Neural cell (in vitro differentiated cells): Measurements from ENCODE around the gene LRGUK. TPM values are rescaled to one million over a fixed set of nuclear protein-coding genes. Genes with fewer than 3 reads are reported as not detected.
A peak's percentile ranks its signal among the peaks of the same experiment; 100 is the strongest.

Source experiments
- H2AFZ ChIP-seq: fragments of 200-600, 300-800 bp; sonication (generic), shearing (Covaris generic); 2 replicates; pipeline ENCODE4 v1.6.0; 2014; ENCODE audit warnings: low read depth, mild to moderate bottlenecking, antibody characterized with exemption, low read length, moderate library complexity
- H3F3A ChIP-seq: fragments of 200-600 bp; shearing (Covaris generic); 2 replicates; pipeline ENCODE4 v1.6.1; 2016; ENCODE audit warnings: mild to moderate bottlenecking, moderate library complexity, mixed read lengths, antibody characterized with exemption, low read length; ENCODE audit not compliant: insufficient read depth, poor library complexity, severe bottlenecking
- H3K27ac ChIP-seq: fragments of 200-600, 300-800 bp; sonication (generic), shearing (Covaris generic); 2 replicates; pipeline ENCODE4 v1.5.1; 2014; ENCODE audit warnings: mild to moderate bottlenecking, low read length, moderate library complexity
- H3K27me3 ChIP-seq: fragments of 300-800, 200-600 bp; sonication (generic), shearing (Covaris generic); 2 replicates; pipeline ENCODE4 v1.6.0; 2014; ENCODE audit warnings: mild to moderate bottlenecking, low read depth, low read length, moderate library complexity; ENCODE audit not compliant: insufficient read depth
- H3K36me3 ChIP-seq: fragments of 300-800, 200-600 bp; sonication (generic), shearing (Covaris generic); 2 replicates; pipeline ENCODE4 v1.5.1; 2014; ENCODE audit warnings: mild to moderate bottlenecking, antibody characterized with exemption, low read length, moderate library complexity; ENCODE audit not compliant: insufficient read depth
- H3K4me2 ChIP-seq: fragments of 300-800, 200-600 bp; sonication (generic), shearing (Covaris generic); 2 replicates; pipeline ENCODE4 v1.6.0; 2014; ENCODE audit warnings: mild to moderate bottlenecking, low read length
- H3K4me3 ChIP-seq: fragments of 300-800, 200-600 bp; sonication (generic), shearing (Covaris generic); 2 replicates; pipeline ENCODE4 v1.5.1; 2014; ENCODE audit warnings: mild to moderate bottlenecking, low read length, moderate library complexity
- H3K79me2 ChIP-seq: fragments of 200-600 bp; shearing (Covaris generic); replicated peaks from 2 replicates; pipeline ENCODE4 v1.6.0; 2014; ENCODE audit warnings: mild to moderate bottlenecking, low read length, moderate library complexity; ENCODE audit not compliant: insufficient read depth
- H3K9ac ChIP-seq: fragments of 300-800, 200-600 bp; sonication (generic), shearing (Covaris generic); 2 replicates; pipeline ENCODE4 v1.6.1; 2016; ENCODE audit warnings: mild to moderate bottlenecking, low read length, mixed read lengths
- H3K9me2 ChIP-seq: fragments of 200-600 bp; shearing (Covaris generic); 2 replicates; pipeline ENCODE4 v1.6.1; 2016; ENCODE audit warnings: mild to moderate bottlenecking, low read length, mixed read lengths; ENCODE audit not compliant: insufficient read depth
- H3K9me3 ChIP-seq: fragments of 200-600, 300-800 bp; sonication (generic), shearing (Covaris generic); 2 replicates; pipeline ENCODE4 v1.6.1; 2016; ENCODE audit warnings: mild to moderate bottlenecking, mixed run types, low read length, moderate library complexity, mixed read lengths
- H4K20me1 ChIP-seq: fragments of 200-600 bp; shearing (Covaris generic); 2 replicates; pipeline ENCODE4 v1.6.1; 2016; ENCODE audit warnings: mild to moderate bottlenecking, mixed run types; ENCODE audit not compliant: insufficient read depth
- CTCF ChIP-seq: fragments of 450-650 bp; IDR thresholded peaks from 2 replicates; pipeline ENCODE4 v1.5.1; 2014; ENCODE audit warnings: antibody characterized with exemption, mild to moderate bottlenecking, moderate library complexity; ENCODE audit not compliant: poor library complexity, severe bottlenecking
- EP300 ChIP-seq: fragments of 450-650 bp; conservative IDR thresholded peaks from 2 replicates; pipeline ENCODE4 v1.6.1; 2014; ENCODE audit warnings: antibody characterized with exemption, mild to moderate bottlenecking, moderate library complexity; ENCODE audit not compliant: poor library complexity, severe bottlenecking
- EZH2 ChIP-seq: fragments of 200-600, 300-800 bp; shearing (Covaris generic), sonication (generic); IDR thresholded peaks from 2 replicates; pipeline ENCODE4 v1.6.1; 2014; ENCODE audit warnings: antibody characterized with exemption, low read length, borderline replicate concordance, mild to moderate bottlenecking; ENCODE audit not compliant: insufficient read depth, poor library complexity, severe bottlenecking
- MXI1 ChIP-seq: fragments of 450-650 bp; conservative IDR thresholded peaks from 2 replicates; pipeline ENCODE4 v1.6.1; 2014; ENCODE audit warnings: antibody characterized with exemption, mild to moderate bottlenecking; ENCODE audit not compliant: poor library complexity, severe bottlenecking
- POLR2AphosphoS5 ChIP-seq: IDR thresholded peaks from 2 replicates; pipeline ENCODE4 v1.6.1; 2012
- RAD21 ChIP-seq: fragments of 450-650 bp; conservative IDR thresholded peaks from 2 replicates; pipeline ENCODE4 v1.6.1; 2014; ENCODE audit warnings: antibody characterized with exemption, mild to moderate bottlenecking, moderate library complexity
- SMC3 ChIP-seq: fragments of 450-650 bp; conservative IDR thresholded peaks from 2 replicates; pipeline ENCODE4 v1.6.1; 2014; ENCODE audit warnings: antibody characterized with exemption, mild to moderate bottlenecking, moderate library complexity; ENCODE audit not compliant: poor library complexity
- TAF1 ChIP-seq: IDR thresholded peaks from 2 replicates; pipeline ENCODE4 v1.6.1; 2012; ENCODE audit warnings: low read depth
- polyA plus RNA-seq: library from polyadenylated mRNA; depleted of rRNA; stranded (reverse); fragments of >200 nt; gene quantifications from 2 replicates; pipeline ENCODE4 v1.2.3, GENCODE V29; 2014
- TF ChIP-seq, protein P1 (sequence below): IDR thresholded peaks from 2 replicates; pipeline ENCODE4 v1.6.1; 2012; ENCODE audit warnings: borderline replicate concordance

The LRGUK gene
- polyA plus RNA-seq, 1 donor from 2014 or later = 4.9 TPM

GRCh38 chr7:134126146-134126545 lies 994 bp upstream of the LRGUK start:
- Histone ChIP-seq H3K4me2 (peak overlapping the region; percentile 72), H4K20me1 (no peaks in the 10 kb centered on the region), H3K9me2 (no peaks in the 10 kb centered on the region), H3K27me3 (no peaks in the 10 kb centered on the region), H3K36me3 (no peaks in the 10 kb centered on the region), H3K27ac (peak overlapping the region; percentile 92), H3K9me3 (no peaks in the 10 kb centered on the region), H3K4me3 (peak overlapping the region; percentile 89), H2AFZ (peak overlapping the region; percentile 21), H3K79me2 (no peaks in the 10 kb centered on the region), H3F3A (peaks cover 7% of the 10 kb centered on the region), H3K9ac (peak overlapping the region; percentile 66)
- TF ChIP-seq, protein P1, sequence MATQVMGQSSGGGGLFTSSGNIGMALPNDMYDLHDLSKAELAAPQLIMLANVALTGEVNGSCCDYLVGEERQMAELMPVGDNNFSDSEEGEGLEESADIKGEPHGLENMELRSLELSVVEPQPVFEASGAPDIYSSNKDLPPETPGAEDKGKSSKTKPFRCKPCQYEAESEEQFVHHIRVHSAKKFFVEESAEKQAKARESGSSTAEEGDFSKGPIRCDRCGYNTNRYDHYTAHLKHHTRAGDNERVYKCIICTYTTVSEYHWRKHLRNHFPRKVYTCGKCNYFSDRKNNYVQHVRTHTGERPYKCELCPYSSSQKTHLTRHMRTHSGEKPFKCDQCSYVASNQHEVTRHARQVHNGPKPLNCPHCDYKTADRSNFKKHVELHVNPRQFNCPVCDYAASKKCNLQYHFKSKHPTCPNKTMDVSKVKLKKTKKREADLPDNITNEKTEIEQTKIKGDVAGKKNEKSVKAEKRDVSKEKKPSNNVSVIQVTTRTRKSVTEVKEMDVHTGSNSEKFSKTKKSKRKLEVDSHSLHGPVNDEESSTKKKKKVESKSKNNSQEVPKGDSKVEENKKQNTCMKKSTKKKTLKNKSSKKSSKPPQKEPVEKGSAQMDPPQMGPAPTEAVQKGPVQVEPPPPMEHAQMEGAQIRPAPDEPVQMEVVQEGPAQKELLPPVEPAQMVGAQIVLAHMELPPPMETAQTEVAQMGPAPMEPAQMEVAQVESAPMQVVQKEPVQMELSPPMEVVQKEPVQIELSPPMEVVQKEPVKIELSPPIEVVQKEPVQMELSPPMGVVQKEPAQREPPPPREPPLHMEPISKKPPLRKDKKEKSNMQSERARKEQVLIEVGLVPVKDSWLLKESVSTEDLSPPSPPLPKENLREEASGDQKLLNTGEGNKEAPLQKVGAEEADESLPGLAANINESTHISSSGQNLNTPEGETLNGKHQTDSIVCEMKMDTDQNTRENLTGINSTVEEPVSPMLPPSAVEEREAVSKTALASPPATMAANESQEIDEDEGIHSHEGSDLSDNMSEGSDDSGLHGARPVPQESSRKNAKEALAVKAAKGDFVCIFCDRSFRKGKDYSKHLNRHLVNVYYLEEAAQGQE = no peak
- TF ChIP-seq MXI1 = no peak
- TF ChIP-seq TAF1 = no peak
- TF ChIP-seq EP300 = peak; percentile 82
- TF ChIP-seq CTCF = no peak
- peak; percentile 42 for TF ChIP-seq POLR2AphosphoS5
- no peak for TF ChIP-seq RAD21
- TF ChIP-seq EZH2 = no peak
- no peak for TF ChIP-seq SMC3

- H3K9me2 ChIP-seq = no peaks in the 10 kb centered on the region
- H4K20me1 ChIP-seq = no peaks in the 10 kb centered on the region
- peak overlapping the region; percentile 89 for H3K4me3 ChIP-seq
- H3K27me3 ChIP-seq = no peaks in the 10 kb centered on the region
- no peaks in the 10 kb centered on the region for H3K79me2 ChIP-seq
- peak overlapping the region; percentile 72 for H3K4me2 ChIP-seq
- no peaks in the 10 kb centered on the region for H3K36me3 ChIP-seq
- H3K9ac ChIP-seq = peak overlapping the region; percentile 66
- peaks cover 7% of the 10 kb centered on the region for H3F3A ChIP-seq
- TF ChIP-seq EP300 = no peak
- no peak for TF ChIP-seq EZH2
- TF ChIP-seq SMC3 = no peak
- no peaks in the 10 kb centered on the region for H3K9me3 ChIP-seq
- peak overlapping the region; percentile 92 for H3K27ac ChIP-seq
- H2AFZ ChIP-seq = peak overlapping the region; percentile 81
Measured at GRCh38 chr7:134126596-134126965, 559 bp upstream of the LRGUK start.

GRCh38 chr7:134128829-134129228 lies 1.7 kb downstream of the LRGUK start:
- Histone ChIP-seq H3K27ac (no peak overlapping the region), H3K9me2 (no peaks in the 10 kb centered on the region)
- TF ChIP-seq EZH2 = no peak
- no peak for TF ChIP-seq TAF1
- TF ChIP-seq MXI1 = no peak
- no peak for TF ChIP-seq CTCF
- no peak for TF ChIP-seq EP300
- TF ChIP-seq SMC3 = no peak
- no peak for TF ChIP-seq RAD21
- no peak for TF ChIP-seq POLR2AphosphoS5
- TF ChIP-seq, protein P1 = no peak

More at GRCh38 chr7:134128829-134129228, 1.7 kb downstream of the LRGUK start:
- no peaks in the 10 kb centered on the region for H3K36me3 ChIP-seq
- H4K20me1 ChIP-seq = no peaks in the 10 kb centered on the region
- no peak overlapping the region for H3K4me2 ChIP-seq
- no peaks in the 10 kb centered on the region for H3K9me3 ChIP-seq
- H3F3A ChIP-seq = peaks cover 7% of the 10 kb centered on the region
- H3K9ac ChIP-seq = no peak overlapping the region
- no peaks in the 10 kb centered on the region for H3K27me3 ChIP-seq
- H2AFZ ChIP-seq = no peak overlapping the region
- no peak overlapping the region for H3K4me3 ChIP-seq
- no peaks in the 10 kb centered on the region for H3K79me2 ChIP-seq
